HG03378 (cell line): Measurements from ENCODE around the gene KRTCAP2.
A peak's percentile ranks its signal among the peaks of the same experiment; 100 is the strongest.
"Not testable (repeated sequence)": the region's sequence is repeated elsewhere in the genome, so short reads cannot be mapped to it uniquely, and the experiment has no call there.

Experiments
- ATAC-seq: cut with Tn5 transposase; IDR thresholded peaks from one replicate; pipeline ENCODE4 v1.9.1; 2021; ENCODE audit warnings: mild to moderate bottlenecking, moderate library complexity; ENCODE audit not compliant: unreplicated experiment

KRTCAP2 gene

DNA sequence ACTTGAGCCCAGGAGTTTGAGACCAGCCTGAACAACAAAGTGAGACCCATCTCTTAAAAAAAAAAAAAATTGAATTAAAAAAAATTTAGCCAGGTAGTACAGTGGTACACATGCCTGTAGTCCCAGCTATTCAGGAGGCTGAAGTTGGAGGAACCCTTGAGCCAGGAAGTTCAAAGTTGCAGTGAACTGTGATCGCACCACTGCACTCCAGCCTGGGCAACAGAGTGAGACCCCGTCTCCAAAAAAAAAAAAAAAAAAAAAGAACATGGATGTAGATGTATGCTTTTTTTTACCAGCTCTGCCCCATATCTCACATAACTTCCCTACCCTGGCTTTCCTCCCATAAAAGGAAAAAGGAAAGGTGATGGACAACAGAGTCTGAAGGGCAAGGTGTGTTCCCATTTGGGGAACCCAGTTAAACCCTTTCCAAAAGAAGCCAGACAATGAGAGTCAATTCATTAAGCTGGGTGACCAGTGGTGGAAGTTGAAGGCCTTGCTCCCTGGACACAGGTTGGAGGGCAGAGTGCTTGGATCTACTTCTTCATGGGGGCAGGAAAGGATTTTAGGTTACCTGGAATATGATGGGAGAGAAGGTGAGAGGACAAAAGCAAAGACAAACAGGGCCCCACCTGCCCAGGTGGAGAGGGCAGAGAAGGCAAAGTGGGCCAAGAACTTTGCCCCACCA, 2.9 kb downstream of the KRTCAP2 start:
- ATAC-seq = no peak

DNA sequence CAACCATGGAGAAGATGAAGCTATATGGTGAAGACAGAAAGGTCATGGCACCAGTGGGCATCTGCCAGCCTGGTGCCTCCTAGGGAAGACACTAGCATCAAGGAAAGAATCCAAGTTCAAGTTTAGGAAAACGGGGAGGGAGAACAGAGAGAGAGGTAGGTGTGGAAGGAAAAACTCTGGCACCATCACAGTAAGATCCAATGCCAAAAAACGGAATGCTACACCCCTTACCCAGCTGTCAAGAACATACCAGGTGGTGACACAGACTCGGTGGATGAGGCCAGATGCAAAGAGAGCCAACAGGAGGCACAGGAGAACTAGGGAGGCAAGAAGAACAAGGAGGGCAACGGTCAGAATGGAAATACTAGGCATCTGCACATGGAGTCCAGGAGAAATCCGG, 3.6 kb downstream of the KRTCAP2 start:
- ATAC-seq = no peak

DNA sequence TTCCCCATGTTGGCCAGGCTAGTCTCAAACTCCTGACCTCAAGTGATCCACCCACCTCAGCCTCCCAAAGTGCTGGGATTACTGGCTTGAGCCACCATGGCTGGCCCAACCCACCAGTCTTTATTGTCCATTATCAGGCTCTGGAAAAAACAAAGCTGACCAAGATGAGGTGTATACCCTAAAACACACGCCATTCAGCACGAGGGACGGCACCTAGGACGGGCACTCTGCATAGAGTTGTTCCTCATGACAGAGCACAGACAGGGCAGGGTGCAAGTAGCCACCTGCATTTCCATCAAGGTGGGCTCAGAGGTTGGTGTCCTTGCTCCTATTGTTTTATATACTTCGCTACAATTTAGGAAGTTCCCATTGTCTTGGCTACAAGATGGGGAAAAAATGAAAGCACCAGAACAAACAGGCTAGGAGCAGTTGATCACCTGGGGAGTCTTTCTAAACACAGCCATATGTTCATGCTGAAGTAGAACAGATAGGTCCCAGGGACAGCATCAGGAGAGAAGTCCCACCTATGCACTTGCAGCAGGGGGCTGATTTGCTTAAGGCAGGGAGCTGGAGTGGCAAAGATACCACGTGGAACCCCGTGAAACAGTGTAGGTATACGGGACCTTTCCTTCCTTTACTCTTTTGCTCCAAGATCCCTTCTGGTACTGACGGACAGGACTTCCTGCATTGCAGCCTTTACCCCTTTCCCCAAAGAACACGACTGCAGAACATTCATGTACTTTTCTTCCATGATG, 4.5 kb downstream of the KRTCAP2 start:
- no peak for ATAC-seq

DNA sequence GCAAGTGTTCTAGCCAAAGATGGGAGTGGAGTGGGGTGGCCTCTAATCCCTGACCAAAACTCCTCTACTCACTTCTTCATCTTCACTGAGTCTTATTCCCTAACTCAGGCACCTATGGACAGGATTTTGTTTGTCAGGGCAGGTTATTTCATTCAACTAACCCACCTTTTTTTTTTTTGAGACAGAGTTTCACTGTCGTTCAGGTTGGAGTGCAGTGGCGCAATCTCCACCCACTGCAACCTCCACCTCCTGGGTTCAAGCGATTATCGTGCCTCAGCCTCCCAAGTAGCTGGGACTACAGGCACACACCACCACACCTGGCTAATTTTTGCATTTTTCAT, 5.0 kb downstream of the KRTCAP2 start:
- not testable (repeated sequence) for ATAC-seq

DNA sequence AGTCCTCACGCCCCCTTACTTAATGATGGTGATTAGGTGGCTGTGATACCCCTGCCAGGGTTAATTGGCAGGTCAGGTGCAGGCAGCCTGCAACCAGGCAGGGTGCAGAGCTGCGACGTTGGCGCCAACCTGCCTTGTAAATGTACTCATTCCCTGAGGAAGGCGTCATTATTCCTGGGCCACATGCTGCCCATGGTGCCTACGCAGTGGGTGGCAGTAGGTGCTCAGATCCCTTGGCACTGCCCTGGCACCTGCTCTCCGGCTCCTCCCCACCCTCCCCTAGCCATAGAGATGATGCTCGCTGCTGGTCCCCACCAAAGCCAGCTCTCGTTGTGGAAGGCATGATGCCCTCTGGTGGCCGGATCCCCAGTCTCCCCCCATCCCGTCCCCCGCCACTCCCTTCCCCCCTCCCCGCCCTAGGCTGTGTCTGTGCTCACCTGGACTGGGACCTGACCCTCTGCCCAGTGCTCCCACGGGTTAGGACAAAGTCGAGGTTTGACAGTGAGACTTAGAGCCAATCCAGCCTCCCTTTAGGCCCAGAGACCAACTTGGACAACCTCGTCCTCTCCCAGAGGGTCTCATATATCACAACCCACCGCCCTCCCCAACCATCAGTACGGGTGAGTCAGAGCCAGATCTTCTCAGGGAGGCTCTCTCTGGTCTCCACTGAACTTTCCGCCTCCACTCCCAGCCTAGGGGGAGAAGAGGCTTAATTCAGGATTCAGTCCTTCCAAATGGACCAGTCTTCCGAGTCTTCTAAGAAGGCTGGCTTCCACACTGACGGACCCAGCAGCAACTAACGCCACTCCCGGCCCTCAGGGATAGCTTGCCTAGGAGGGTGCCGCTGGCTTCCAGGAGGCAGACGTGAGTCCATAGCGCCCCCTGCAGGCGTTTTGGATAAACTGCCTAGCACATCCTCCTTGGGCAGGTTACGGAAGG, 5.7 kb downstream of the KRTCAP2 start:
- no peak for ATAC-seq

DNA sequence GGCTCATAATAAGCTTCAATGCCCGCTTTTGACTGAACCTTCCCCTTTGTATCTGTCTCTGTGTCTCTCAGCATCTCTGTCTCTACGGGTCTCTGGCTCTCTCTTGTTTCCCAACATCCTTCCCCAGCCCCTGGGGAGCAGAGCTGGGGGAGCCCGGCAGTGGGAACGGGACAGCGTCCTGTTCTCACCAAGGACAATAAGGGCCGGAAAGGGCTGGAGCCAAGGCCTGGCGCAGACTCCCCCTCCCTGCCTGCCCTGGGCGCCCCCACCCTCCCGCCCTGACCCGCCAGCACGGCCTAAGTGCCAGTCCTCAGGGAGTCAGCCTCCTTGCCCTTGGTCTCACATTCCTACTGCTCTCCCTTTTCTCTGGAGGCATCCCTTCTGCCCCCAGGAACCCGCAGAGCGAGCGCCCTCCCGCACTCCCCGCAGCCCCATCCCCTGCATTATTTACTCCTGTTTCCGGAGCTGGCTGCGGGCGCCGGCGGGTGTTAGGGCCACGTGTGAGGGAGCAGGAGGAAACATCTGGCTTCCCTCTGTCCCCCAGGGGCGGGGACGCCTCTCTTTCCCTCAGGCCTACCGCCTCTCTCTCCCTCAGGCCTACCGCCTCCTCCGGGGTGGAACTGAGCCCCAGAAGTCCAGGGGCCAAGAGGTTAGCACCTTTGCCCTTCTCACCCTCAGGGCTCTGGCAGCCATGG, 6.5 kb downstream of the KRTCAP2 start:
- ATAC-seq = no peak

DNA sequence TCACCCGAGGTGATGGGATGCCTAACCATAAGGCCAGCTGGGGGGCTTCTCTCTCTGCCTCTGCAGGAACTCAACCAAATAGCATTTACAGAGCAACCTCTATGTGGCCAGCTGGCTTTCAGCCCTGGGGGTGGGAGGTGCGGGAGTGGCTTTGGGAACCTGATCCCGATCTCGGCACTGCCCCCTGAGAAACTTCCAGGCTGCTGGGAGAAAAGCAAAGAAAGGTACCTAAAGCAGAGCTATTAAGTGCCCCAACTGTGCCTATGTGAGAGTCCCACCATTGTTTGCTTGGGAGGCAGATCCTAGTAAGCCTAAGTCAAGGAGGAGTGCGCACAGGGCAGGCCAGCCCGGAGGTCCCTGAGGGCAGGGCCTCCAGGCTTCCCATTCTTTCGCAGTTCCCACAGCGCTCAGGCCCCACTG, 7.0 kb downstream of the KRTCAP2 start:
- no peak for ATAC-seq

DNA sequence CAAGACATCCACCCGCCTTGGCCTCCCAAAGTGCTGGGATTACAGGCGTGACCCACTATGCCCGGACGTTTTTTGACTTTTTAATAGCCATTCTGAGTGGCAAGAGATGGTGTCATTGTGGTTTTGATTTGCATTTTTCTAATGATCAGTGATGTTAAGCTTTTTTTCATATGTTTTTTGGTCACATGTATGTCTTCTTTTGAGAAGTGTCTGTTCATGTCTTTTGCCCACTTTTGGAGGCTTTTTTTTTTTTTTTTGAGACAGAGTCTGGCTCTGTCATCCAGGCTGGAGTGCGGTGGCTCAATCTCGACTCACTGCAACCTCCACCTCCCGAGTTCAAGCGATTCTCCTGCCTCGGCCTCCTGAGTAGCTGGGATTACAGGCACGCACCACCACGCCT, 8.5 kb downstream of the KRTCAP2 start:
- ATAC-seq = not testable (repeated sequence)

DNA sequence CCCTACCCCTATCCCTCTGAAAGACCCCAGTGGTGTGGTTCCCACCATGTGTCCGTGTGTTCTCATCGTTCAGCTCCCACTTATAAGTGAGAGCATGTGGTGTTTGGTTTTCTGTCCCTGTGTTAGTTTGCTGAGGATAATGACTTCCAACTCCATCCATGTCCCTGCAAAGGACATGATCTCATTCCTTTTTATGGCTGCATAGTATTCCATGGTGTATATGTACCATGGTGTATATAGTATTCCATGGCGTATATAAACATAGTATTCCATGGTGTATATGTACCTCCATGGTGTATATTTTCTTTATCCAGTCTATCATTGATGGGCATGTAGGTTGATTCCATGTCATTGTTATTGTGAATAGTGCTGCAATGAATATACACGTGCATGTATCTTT, 9.3 kb downstream of the KRTCAP2 start:
- not testable (repeated sequence) for ATAC-seq

DNA sequence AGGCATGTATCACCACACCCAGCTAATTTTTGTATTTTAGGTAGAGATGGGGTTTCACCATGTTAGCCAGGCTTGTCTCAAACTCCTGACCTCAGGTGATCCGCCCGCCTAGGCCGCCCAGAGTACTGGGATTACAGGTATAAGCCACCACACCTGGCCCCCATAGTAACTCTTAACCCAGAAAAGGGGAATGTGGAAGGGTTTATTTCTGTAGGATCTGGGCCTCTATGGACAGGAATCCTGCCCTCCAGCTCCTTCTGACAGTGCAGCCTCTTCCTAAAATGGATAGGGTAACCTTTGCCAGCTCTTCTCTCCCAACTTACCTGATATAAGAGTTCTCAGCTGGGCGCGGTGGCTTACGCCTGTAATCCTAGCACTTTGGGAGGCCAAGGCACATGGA, 10.5 kb downstream of the KRTCAP2 start:
- ATAC-seq = not testable (repeated sequence)

DNA sequence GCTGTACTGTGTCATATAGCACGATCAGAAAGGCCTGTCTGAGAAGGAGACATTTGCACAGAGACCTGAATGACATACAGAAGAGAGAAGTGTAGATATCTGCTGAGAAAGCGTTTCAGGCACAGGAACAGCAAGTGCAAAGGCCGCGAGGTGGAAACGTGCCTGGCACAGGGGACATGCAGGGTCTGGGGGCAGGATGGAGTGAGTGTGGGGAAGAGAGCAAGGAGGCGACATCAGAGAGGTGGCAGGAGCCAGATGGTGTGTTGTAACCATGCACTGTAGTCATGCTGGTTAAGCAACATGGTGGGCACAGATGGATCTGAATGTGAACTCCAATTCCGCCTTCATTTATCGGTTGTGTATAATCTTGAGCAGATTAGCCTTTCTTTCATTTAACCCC, 13.0 kb downstream of the KRTCAP2 start:
- ATAC-seq = no peak

DNA sequence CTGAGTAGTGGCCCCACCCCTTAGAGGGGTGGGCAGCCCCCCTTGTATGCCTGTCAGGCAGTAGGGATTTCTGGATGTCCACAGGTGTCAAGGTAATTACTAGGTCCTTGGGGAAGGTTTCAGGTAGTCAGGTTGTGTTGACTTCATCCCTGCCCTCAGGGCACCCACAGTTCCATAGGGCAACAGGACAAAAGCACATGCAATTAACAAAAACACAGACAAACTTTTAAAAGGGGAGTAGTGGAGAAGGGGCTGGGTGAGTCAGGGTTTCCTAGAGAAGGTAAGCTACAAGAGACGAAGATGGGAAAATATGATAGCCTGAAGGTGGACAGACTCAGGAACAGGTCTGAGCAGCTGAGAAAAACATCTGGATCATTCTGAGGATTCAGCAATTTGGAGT, 14.1 kb downstream of the KRTCAP2 start:
- ATAC-seq = no peak

DNA sequence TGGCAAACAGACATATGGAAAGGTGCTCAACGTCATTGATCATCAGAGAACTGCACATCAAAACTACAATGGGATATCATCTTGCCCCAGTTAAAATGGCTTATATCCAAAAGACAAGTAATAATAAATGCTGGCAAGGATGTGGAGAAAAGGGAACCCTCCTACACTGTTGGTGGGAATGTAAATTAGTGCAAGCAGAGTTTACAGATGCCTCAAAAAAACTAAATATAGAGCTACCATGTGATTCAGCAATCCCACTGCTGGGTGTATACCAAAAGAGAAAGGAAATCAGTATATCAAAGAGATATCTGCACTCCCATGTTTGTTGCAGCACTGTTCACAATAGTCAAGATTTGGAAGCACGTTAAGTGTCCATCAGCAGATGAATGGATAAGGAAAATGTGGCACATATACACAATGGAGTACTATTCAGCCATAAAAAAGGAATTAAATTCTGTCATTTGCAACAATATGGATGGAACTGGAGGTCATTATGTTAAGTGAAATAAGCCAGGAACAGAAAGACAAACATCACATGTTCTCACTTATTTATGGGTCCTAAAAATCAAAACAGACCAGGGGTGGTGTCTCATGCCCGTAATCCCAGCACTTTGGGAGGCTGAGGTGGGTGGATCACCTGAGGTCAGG, 17.0 kb downstream of the KRTCAP2 start:
- ATAC-seq = not testable (repeated sequence)

DNA sequence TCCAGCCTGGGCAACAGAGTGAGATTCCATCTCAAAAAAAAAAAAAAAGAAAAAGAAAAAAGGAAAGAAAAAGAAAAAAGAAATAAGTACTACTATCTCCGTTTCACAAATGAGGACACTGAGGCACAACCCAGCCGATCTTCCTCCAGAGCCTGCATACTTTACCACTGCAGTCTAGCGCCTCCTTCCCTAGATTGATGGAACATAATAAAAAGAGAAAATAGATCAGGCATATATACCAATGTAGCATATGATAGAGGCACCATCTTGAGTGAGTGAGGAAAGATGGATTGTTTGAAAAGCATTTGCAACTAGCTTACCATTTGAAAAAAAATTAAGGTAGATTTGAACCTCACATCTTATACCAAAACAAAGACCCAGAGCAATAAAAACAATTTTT, 27.6 kb downstream of the KRTCAP2 start:
- no peak for ATAC-seq

DNA sequence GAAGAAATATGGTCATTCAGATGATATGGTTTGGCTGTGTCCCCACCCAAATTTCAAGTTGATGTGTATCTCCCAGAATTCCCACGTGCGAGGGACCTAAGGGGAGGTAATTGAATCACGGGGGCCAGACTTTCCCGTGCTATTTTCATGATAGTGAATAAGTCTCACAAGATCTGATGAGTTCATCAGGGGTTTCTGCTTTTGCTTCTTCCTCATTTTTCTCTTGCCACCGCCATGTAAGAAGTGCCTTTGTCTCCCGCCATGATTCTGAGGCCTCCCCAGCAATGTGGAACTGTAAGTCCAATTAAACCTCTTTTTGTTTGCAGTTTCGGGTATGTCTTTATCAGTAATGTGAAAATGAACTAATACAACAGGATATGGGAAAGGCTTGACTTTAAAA, 31.4 kb downstream of the KRTCAP2 start:
- ATAC-seq = no peak

DNA sequence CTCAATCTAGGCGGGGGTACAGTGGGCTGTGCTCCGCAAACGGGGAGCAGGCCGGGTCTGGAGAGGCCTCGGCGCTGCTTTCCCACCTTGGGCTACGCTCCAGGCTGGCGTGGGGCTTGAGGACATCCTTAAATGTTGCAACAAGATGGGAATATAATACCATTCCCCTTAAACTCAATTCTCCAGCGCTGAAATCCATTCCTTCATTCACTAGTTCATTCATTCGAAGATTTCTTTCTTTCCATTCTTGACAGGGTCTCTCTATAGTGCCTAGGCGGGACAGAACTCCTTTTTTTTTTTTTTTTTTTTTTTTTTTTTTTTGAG, 32.5 kb downstream of the KRTCAP2 start:
- no peak for ATAC-seq

DNA sequence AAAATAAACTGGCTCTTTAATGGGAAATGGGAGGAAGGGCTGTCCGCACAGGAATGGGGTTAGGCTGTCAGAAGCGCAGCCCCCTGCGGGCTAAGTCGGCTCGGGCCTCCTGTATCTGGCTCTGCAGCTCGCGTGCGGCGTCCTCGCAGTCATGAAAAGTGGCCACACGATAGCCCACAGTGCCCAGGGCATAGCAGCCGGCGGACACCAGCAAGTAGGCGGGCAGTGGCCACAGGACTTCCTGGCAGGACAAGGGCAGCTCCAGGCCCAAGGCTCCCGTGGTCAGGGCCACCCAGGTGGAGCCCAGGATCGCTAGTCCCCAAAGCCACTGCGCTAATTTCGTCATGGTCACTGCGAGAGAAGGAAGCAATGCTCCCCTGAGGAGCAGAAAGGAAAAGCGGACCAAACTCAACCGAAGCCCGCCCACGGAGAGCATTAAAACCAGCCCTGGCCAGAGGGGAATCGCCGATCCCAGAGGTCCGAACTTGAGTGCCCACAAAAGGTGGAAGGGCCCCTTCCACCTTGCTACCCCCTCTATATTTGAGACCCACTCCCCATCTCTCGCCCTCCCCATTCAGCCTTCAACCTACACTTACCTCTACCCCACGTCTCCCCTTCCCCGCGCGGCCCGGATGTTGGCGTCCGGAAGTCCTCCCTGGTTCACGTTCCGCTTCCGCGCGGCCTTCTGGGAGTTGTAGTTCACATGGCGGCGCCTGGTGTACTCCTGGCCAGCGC, 33.0 kb downstream of the KRTCAP2 start, which contains the start of gene DPM3:
Gene DPM3, minus strand, starts transcription at position 637 of the 735 bp plus-strand sequence. Its CDS starts 291 bp downstream, at position 346.
- peak; percentile 40 for ATAC-seq

DNA sequence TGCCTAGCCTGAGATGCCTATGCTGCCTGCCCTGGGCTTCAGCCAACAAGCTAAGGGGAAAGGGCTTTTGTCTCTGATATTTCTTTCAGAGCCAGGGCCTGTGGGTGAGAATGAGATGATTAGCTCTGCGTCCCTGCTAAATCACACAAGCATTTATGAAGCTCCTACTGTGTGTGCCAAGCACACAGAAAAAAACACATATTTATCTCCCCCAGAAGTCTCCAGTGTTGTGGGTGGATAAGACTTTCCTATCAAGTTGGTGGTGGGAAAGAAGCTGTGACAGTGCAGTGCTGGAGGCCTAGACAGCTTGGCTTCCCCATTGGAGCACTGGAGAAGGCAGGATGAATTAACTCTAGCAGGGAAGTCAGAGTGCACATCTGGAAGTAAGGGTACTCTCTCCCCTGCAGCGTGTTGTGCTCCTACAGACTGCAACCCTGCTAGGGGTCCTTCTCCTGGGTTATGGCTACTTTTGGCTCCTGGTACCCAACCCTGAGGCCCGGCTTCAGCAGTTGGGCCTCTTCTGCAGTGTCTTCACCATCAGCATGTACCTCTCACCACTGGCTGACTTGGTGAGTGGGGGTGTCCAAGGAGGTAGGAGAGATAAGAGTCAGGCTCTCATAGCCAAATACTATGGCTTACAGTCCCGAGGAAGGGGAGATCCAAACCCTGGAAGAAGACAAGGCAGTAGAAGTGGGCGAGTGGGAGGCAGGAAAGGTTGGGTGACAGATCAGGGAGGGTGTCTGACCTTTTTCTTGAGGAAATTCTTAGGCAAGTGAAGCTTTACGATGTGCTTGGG, 35.8 kb downstream of the KRTCAP2 start:
- no peak for ATAC-seq

DNA sequence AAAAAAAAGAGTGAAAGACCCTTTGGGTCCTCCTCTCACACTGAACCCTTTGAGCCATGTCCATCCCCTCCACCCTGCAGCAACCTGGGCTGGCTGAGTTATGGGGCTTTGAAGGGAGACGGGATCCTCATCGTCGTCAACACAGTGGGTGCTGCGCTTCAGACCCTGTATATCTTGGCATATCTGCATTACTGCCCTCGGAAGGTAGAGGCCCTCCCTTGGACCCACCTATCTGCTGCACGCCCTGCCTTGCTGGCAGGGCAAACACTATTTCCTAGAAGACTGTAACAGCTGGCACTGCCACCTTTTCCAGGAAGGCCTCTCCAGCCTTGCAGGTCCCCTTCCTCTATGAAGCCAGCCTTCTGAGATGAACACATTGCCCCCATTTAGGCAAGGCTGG, 36.4 kb downstream of the KRTCAP2 start:
- no peak for ATAC-seq
